CD4-positive, alpha-beta T cell treated with Interleukin-17A for 4 hours (primary cell): ENCODE results near the gene TCHP.
A peak's percentile ranks its signal among the peaks of the same experiment; 100 is the strongest.

ENCODE experiments used
- DNase-seq: peaks from one replicate; pipeline ENCODE4 v3.0.0-alpha.2; 2020; ENCODE audit warnings: mixed read lengths

TCHP gene

DNA sequence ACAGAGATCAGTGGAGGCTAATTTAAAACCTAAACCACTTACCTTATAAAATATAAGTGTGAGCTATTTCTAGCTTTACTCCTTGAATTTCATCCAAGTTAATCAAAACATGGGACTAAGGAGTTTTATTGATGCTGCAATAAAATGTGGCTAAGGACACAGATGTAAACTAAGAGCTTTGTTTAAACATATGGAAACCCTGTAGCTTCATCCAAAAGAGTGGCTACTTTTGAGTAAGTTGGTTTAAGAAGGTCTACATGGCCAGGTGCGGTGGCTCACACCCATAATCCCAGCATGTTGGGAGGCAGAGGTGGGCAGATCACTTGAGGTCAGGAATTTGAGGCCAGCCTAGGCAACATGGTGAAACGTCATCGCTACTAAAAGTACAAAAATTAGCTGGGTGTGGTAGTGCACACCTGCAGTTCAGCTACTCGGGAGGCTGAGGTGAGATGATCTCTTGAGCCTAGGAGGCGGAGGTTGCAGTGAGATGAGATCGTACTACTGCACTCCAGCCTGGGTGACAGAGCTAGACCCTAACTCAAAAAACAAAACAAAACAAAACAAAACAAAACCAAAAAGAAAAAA, 40.4 kb downstream of the TCHP start:
- no peak for DNase-seq

DNA sequence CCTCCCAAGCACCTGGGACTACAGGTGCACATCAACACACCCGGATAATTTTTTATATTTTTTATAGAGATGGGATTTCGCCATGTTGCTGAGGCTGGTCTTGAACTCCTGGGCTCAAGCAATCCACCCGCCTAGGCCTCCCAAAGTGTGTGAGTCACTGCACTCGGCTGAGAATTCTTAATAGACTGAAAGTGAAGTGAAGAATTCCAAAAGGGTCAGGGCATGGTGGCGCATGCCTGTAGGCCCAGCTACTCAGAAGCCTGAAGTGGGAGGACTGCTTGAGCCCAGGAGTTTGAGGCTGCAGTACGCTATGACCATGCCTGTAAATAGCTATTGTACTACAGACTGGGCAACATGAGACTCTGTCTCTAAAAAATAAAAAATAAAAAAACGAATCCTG, 43.7 kb downstream of the TCHP start:
- no peak for DNase-seq

DNA sequence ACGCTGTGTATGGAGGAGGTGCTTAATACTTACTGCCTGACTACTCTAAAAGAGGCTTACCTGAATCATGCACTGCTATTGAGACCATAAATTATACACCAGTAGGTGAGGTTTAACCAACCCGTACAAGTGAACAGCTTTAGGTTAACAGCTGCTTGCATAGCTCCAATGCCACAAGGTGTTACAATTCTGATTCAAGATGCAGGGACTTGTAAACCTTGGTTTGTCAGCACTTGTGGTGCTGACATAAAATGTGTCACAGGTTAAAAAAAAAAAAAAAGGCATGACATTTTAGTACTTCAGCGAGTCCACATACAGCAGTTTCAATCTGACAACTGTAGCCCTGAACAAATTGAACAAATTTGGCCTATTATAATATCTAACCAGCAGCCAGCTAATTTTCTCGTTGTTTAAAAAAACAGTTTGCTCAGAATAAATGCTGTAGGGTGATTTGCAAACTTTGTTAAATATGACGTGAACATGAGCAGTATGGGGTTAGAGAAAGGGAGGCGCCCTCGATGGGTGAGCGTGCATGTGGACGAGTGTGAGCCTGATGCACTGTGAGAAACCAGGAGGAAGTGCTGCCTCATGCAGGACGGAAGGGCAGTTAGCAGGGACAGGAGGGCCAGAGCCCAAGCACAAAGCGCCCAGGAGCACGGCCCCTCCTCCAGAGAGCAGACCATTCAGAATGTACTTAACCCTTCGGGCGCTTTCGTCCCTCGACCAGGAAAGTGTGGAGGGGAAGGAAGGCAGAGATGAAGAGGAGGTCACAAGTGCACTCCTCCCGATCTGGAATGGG, 44.7 kb downstream of the TCHP start:
- no peak for DNase-seq

DNA sequence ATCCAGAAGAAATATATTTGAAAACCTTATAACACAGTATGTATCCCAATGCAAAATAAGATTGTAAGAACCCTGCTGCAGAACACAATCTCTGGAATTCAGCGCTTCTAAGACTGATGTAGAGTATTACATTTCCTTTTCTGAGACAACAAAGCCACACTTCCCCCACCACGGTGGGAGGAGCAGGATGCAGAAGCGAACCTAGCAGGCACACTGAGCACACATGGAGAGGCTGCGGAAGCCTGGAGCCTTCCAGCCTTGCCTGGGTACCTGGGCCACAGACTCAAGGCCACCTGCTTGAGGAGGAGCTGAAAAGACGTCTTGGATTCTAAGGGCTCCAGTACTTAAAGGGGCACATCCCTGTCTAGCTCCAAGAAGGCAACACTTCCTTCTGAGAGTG, 46.4 kb downstream of the TCHP start:
- peak; percentile 44 for DNase-seq

DNA sequence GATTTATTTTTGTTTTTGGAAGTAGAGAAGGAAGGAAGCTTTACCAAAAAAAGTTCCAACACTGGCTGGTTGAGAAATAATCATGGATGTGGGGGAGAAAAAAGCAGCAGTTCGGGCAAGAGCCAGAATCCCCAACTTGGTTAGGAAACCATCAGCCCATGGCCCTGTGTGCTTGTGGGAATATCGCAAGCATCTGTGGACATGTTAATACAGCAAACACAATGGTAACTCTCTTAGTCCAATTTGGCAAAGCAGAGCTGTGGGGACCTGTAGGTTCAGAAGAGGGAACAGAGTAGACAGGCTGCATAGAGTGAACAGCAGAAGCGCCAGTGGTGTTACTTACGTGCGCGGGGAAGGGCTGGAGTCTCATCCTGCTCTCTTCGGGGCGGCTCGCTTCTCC, 46.8 kb downstream of the TCHP start:
- no peak for DNase-seq

DNA sequence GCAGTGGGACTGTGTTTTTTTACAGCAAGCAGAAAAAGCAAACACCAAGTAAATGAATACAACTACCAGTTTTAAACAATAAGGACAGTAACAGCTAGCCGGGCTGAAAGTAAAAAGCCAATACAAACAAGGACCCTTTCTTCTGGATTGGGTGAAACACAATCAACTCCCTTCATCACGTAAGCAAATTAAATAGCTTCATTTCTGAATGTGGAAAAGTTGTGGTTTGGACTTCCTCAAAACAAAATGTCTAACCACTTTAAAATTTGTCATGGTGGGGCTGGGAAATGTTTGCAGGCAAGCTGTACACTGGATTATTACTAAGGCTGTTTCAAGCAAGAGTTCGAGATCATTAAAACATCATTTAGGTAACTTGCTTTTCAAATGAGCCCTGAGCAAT, 47.4 kb downstream of the TCHP start:
- DNase-seq, result no peak

DNA sequence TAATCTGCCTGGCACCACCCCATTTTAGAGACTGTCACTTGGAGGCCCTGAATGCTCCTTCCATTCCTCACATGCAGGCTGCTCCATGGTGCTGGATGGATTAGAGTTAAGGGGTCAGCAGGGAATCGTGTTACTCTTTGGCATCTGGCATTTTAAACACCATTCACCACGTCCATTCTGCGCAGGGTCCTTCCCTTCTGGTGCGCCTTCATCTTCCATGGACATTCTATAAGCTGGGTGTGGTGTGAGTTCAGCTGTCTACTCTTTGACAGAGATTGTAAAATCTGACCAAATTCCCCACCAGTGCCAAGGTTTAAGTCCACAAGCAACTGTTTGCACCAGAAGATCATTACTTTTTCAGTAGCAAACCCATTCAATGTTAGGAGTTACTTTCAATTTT, 48.3 kb downstream of the TCHP start:
- DNase-seq, result no peak

DNA sequence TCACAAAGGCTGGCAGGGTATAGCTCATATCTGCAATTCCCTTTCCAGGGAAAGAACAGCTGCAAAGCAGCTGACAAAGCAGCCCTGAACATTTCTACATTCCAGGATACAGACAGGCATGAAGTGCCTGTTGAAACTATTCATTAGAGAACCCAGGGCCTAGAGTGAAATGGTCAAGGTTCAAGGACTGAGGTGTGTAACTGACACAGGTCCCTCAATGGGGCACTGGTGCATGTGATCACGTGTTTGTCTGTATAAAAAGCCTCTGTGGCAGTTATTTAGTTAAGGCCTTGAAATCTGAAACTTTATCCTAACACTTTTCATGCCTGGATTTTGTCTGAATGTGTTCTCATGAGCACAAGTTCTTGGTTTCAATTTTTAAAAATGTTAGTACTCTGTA, 49.0 kb downstream of the TCHP start:
- no peak for DNase-seq

DNA sequence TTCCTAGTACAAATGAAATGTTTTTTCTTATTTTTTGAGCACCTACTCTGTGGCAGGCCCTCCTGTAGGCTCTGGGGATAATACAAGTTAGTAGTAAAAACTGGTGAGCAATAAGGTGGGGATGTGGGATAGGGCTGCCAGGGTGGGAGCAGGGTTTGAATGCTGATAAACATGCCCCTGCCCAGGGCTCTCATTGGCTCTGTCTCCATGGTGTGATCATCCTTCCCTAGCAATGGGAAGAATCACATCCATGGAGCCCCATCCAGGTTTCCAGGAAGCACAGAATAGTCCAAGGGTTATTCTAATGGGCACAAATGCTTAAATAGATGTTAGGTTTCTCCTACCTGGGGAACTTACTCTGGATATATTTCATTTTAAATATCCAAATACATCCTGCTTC, 50.6 kb downstream of the TCHP start:
- DNase-seq, result no peak

DNA sequence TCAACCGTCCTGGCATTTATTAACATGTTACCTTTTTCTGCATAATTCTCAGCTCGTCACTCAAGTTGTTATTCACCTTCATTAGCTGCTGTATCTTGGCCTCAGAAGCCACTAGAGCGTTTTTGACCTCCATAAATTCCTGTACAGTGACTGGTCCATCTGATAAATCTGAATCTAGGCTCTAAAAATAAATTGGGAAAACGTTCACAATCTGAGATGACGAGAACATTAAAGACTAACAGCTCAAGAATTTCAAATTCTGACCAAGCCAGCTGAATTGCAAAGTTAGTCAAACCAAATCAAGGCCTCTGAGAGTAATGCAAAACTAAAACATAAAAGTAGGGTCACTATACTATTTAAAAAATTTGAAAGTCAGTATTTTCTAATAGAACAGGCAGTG, 51.1 kb downstream of the TCHP start:
- DNase-seq, result no peak

DNA sequence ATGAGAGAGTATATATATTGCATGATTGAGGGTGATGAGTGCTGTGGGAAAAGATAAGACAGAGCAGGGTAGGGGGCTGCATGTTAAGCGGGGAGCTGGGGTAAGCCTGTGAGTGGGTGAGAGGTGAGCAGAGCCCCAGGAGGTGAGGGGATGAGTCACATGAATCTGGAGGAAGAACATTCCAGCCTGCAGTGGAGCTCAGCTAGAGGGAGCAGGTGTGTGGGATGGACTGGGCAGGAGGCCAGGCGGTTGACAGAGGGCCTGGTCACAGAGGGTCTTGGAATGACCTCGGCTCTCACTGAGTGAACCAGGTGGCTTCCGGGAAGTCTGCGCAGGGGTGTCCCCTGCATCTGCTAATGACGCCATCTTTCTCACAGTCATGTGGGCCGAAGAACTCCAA, 51.7 kb downstream of the TCHP start:
- DNase-seq, result no peak

DNA sequence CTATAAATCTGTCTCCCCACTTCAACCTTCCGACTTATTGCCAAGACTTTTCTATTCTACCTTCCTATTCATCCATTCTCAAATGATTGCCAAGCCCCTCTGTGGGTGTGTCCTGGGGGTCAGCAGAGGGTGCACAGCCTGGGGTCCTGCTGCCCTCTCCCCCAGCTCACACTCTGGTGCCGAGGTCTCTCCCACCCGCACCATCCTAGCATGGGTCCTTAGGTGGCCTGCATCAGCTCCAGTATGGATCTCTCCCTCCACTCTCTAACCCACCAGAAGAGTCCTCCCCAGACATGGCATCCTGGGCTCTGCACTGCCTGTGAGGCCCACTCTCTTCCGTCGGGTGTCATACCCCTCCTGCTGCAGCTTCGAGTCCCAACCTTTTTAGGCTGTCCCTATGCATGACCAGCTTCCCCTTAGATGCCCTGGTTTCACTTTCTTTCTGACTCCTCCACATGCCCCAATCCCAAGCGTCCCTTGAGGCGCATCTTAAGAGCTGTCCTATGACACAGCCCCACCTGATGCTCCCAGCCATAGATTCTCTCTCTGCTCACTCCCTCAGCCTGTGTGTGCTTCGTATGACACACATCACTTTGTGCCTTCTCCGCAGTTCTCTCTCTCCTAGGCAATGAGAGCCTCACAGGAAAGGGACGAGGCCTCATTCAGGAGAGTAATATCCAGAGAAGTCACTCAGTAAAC, 52.2 kb downstream of the TCHP start:
- DNase-seq, result no peak

DNA sequence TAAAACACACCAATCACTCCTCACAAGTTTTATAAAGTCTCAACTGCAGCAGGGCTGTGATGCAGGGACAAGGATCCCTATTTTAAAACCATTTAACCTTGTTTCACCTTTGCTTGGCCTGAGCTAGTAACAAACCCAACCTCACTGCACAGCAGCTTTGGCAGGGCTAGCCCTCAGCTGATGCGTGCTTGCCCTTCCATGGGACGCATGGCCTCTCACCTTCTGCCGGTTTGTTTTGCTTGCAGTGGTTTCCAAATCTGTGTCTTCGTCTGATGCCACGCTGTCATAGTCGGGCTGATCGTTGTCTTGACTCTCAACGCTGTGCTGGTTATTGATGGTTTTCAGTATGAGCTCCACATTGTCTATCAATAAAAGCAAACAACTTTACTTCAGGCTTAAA, 52.8 kb downstream of the TCHP start:
- DNase-seq, result no peak

DNA sequence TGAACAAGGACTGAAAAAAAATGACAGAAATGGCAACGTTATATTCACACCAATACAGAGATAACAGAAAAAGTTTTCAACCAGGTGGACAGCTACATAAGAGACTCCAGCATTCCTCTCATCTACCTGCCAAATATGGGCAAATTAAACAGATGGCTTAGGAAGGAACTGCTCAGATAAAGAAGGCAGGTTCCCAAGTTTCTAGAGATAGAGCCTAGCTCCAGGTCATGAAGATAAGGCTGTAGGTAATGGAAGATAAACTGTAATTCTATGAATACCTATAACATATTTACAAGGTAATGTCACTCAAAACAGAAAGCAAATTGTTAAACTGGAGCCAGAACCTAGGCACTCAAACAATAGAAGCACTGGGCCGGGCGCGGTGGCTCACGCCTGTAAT, 53.6 kb downstream of the TCHP start:
- no peak for DNase-seq

DNA sequence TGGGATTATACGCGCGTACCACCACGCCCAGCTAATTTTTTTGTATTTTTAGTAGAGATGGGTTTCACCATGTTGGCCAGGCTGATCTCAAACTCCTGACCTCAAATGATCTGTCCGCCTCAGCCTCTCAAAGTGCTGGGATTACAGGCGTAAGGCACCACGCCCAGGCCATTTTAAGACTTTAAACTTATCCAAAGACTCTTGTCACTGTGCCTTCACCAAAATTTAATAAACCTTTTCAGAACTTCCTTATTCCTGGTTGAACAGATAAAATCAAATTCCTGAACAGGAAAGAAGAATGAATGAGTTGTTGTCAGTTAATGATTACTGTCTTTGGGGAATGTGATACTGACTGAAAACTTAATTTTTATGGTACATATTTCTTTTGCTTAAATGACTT, 58.3 kb downstream of the TCHP start:
- no peak for DNase-seq

DNA sequence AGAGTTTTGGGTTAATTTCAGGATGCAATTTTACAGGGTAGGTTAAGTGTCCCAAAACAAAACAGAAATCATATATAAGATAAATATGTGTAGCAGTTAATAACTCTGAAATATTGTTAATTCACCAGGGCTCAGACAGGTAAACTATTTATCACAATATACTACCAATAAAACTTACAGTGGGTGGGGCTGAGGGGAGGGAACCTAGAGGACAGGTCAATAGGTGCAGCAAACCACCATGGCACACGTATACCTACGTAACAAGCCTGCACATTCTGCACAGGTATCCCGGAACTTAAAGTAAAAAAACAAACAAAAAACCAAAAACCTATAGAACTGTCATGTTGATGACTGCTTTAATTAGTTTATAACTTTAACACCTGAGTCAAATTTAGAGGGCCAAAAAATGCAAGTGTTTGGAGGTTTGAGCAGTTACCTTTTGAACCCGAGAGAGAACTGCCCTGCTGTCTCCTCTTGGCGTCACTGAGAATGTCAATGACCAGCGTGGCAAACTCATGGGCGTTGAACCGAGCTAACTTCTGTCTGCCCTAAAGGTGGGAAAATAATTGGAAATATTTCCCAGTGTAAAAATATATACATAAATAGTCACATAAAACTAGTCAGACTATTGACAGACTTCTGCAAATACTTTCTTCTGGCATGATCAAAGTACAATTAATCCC, 59.5 kb downstream of the TCHP start:
- no peak for DNase-seq

DNA sequence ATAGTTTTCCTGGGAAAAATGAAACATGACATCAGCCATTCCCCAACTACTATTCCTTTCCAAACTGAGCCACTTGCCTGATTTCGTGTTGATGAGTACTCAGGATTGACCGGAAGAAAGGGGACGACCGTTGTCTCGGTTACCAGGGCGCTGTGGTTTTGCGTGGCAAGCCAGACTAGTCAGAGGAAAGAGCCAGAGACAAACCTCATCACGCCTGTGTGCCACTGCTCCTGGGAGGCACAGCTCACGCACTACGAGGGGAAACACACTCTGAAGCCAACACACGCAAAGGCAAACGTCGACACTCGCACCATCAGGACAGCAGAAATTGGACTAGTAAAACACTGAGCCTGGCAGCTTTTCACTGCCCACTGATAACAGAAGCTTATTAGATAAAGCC, 61.1 kb downstream of the TCHP start:
- no peak for DNase-seq

DNA sequence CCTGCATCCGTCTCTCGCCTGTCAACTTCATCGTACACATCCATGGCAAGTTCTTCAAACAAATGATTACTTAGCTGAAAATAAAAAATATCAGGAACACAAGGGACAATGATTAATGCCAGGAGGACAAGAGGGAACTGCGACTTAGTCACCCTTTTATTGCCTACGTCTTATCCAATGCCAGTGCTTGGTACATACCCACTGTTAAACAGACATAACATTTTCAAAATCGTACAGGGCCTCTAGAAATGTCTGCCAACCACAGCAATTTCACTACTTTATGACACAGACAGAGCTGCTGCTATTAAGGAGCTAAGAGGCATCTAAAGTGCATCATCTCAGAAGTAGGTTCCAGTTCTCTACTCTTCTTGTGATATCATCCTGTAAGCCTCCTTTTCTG, 61.5 kb downstream of the TCHP start:
- DNase-seq, result no peak

DNA sequence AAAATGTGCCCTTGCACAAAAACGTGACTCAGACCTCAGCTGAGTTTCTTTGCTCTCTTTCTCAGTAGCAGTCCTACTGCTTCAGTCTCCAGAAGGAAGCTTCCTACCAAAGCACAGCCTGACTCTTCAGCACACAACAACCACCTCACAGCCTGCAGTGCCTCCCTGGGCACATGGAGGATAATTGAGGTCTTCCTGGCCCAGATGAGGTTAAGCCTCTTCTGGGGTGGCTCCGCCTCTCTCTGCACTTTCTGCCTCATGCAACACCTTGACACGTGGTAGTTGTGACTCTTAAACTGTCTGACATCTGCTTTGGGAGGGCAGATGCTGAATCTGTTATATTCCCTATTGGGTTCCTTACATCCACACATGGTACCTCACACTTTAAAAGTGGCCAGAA, 62.3 kb downstream of the TCHP start:
- no peak for DNase-seq

DNA sequence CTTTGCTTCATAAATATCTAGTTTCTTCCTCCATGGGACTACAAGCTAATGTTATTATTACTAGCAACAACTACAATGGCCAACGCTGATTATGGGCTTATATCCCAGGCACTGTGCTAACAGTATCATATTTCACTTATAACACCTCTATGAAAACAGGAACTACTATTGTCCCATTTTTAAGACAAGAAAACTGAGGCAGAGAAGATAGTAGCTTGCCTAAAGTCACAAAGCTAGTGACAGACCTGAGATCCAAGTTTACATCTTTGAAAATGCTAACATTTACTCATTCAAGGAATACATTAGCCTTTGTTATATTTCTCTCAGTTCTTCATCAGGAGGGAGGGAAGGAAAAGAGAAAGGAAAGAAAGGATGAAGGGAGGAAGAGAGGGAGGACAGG, 63.3 kb downstream of the TCHP start:
- DNase-seq, result no peak

DNA sequence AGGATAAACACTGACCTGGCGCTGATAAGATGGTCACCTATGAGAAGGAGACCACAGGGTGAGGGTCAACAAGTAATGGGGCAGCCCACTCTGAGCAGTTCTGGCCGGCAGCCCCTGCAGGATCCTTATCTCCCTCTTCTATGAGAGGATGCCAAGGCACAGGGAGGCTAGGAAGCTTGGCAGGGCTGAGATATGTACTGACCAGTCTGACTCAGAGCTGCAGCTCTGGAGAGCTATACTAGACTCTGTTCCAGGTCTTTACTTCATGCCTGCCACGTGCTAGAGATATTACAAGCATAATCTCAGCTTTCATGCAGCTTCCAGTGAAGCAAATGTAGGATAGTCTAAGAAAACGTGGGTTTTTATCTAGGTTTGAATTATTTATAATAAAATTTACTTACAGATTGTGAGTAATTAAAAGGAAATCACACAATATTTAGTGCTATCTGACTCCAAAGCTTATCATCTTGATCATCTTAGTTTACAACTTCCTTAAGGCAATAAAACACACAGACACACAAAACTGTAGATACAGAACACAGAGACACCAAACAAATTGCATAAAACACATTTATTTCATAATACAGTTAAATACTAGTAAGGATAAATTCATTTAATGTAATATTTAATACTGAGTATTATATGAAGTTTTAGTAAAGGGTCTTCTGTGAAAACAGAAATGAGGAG, 63.8 kb downstream of the TCHP start:
- no peak for DNase-seq

DNA sequence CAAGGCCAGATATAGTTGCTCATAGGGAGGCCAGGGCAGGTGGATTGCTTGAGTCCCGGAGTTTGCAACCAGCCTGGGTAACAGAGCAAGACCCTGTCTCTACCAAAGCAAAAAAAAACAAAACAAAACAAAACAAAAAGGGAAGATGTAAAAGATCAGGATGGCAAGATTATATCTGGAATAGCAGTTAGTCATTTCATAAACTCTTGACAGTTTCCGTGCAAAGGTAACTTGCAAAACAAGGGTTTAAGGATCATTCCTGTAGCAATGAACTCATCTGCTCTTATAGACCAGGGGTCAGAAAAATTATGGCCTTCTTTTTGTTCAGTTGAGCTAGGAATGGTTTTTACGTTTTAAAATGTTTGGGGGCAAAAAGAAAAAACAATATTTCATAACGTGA, 66.5 kb downstream of the TCHP start:
- DNase-seq, result no peak

DNA sequence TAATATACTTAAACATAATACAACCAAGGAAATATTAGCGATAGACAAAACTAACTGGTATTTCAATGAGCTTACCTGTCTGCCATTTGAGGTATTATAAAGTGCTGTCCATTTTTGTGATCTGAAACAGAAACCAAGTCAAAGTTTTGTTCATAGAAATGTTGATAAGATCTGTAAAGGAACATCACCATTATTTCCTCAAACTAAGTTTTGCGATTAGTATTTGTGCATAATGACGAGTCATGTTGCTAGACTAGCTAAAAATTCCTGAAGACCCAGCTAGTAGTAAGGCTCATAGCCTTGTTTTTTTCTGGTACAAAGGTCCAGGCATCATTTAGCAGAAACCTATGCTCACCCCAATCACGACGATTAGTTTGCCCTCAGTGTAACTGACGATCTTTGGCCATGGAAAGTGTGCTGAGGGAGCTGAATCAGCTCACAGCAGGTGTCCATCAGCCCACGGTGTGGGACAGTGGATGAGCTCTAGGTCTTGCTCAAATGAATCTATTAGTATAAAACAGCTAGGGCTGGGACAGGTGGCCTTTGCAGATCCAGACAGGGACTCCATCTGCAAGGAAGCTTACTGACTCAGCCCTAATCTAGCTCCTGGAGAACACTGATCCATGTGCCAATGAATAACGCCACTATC, 67.4 kb downstream of the TCHP start:
- no peak for DNase-seq
